ENCODE results near the gene RREB1.

DNA sequence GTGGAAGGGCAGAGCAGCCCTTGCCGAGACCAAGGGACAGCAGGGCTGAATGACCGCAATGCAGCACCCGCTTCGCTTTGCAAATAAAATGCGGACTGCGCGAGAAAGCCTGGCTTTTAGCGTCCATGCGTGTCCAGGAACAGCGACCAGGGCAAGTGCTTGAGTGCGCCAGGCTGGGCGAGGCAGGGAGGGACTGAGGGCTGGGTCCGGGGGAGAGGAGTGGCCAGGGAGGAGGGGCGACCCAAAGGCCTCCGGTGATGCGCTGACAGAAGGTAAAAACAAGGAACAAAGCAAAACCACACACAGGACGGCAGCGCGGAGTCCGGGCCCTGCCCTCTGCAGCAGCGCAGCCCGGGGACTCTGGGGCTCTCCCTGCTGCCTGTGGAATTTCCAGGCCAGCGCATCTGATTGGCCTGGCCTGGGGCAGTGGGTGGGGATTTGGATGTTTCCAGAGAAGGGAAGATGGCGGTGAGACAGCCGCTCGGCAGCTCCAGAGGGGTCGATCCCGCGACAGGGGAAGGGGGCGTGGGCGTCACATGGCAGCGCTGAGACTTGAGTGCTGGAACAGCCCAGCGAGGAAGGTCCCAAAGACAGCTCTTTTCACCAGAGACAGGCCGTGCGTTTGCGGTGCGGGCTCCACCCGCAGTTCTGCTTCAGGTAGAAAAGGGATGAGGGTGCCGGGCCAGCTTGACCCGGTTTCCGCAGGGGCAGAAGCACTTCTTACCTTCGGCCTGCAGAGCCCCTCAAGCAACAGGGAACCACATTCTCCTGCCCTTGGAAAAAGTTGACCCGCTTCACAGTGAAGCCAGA, 153.5 kb downstream of the RREB1 start:
- TF ChIP-seq, protein P1, sequence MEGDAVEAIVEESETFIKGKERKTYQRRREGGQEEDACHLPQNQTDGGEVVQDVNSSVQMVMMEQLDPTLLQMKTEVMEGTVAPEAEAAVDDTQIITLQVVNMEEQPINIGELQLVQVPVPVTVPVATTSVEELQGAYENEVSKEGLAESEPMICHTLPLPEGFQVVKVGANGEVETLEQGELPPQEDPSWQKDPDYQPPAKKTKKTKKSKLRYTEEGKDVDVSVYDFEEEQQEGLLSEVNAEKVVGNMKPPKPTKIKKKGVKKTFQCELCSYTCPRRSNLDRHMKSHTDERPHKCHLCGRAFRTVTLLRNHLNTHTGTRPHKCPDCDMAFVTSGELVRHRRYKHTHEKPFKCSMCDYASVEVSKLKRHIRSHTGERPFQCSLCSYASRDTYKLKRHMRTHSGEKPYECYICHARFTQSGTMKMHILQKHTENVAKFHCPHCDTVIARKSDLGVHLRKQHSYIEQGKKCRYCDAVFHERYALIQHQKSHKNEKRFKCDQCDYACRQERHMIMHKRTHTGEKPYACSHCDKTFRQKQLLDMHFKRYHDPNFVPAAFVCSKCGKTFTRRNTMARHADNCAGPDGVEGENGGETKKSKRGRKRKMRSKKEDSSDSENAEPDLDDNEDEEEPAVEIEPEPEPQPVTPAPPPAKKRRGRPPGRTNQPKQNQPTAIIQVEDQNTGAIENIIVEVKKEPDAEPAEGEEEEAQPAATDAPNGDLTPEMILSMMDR (IDR thresholded peaks at IDR 0.05; ENCODE audit: insufficient read depth, low read length): no peak
- TF ChIP-seq, protein P2, sequence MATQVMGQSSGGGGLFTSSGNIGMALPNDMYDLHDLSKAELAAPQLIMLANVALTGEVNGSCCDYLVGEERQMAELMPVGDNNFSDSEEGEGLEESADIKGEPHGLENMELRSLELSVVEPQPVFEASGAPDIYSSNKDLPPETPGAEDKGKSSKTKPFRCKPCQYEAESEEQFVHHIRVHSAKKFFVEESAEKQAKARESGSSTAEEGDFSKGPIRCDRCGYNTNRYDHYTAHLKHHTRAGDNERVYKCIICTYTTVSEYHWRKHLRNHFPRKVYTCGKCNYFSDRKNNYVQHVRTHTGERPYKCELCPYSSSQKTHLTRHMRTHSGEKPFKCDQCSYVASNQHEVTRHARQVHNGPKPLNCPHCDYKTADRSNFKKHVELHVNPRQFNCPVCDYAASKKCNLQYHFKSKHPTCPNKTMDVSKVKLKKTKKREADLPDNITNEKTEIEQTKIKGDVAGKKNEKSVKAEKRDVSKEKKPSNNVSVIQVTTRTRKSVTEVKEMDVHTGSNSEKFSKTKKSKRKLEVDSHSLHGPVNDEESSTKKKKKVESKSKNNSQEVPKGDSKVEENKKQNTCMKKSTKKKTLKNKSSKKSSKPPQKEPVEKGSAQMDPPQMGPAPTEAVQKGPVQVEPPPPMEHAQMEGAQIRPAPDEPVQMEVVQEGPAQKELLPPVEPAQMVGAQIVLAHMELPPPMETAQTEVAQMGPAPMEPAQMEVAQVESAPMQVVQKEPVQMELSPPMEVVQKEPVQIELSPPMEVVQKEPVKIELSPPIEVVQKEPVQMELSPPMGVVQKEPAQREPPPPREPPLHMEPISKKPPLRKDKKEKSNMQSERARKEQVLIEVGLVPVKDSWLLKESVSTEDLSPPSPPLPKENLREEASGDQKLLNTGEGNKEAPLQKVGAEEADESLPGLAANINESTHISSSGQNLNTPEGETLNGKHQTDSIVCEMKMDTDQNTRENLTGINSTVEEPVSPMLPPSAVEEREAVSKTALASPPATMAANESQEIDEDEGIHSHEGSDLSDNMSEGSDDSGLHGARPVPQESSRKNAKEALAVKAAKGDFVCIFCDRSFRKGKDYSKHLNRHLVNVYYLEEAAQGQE (IDR thresholded peaks at IDR 0.05; ENCODE audit: insufficient replicate concordance, low read depth): no peak
- TF ChIP-seq POLR2AphosphoS5 (IDR thresholded peaks at IDR 0.05; ENCODE audit: low read depth): peak; percentile 46; the same call in 1 of the 2 replicates
